Measurements from ENCODE around the gene EML4.
"Not testable (repeated sequence)": the region's sequence is repeated elsewhere in the genome, so short reads cannot be mapped to it uniquely, and the experiment has no call there.

Gene EML4

DNA sequence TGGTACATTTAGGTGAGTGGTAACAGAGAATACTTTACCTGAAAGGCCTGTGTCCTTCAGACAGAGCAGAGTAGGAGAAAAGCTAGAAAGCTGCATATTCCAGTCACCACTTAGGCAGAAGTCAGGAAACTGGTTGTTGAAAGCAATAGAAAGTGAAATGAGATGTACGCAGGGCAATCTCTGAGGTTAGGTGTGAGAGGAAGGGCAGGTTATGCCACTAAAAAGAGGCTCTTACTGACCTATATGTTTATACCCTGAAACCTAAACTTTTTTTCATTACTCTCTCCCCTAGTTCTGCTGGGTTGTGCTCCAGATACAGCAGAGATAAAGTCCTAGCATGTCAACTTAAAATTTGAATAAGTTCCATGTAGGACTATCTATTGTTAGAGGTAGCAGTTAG lies 98.4 kb downstream of the EML4 start:
- peaks cover 6% of the 10 kb centered on the region; the same call in 1 of the 2 replicates for H3K36me3 ChIP-seq (ENCODE audit: insufficient read depth, low read length)
- no peak overlapping the region for H2AFZ ChIP-seq (ENCODE audit: low read length)
- H3K4me3 ChIP-seq (ENCODE audit: low read length, poor library complexity, severe bottlenecking) = no peak overlapping the region
- no peaks in the 10 kb centered on the region for H3F3A ChIP-seq (ENCODE audit: low read depth)
- H3K27me3 ChIP-seq (ENCODE audit: insufficient read depth, low read length, poor library complexity, severe bottlenecking) = no peaks in the 10 kb centered on the region
- TF ChIP-seq, protein P1, sequence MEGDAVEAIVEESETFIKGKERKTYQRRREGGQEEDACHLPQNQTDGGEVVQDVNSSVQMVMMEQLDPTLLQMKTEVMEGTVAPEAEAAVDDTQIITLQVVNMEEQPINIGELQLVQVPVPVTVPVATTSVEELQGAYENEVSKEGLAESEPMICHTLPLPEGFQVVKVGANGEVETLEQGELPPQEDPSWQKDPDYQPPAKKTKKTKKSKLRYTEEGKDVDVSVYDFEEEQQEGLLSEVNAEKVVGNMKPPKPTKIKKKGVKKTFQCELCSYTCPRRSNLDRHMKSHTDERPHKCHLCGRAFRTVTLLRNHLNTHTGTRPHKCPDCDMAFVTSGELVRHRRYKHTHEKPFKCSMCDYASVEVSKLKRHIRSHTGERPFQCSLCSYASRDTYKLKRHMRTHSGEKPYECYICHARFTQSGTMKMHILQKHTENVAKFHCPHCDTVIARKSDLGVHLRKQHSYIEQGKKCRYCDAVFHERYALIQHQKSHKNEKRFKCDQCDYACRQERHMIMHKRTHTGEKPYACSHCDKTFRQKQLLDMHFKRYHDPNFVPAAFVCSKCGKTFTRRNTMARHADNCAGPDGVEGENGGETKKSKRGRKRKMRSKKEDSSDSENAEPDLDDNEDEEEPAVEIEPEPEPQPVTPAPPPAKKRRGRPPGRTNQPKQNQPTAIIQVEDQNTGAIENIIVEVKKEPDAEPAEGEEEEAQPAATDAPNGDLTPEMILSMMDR (conservative IDR thresholded peaks at IDR 0.05; ENCODE audit: low read length) = no peak
- no peak for TF ChIP-seq EZH2phosphoT487 (IDR thresholded peaks at IDR 0.05; ENCODE audit: borderline replicate concordance)
- no peaks in the 10 kb centered on the region for H3K79me2 ChIP-seq (ENCODE audit: insufficient read depth, low read length)
- H3K9me3 ChIP-seq (ENCODE audit: insufficient read depth, low read depth, low read length) = no peaks in the 10 kb centered on the region
- no peak overlapping the region for H3K4me2 ChIP-seq (ENCODE audit: low read depth, low read length, poor library complexity, severe bottlenecking)
- no peak overlapping the region for H3K9ac ChIP-seq (ENCODE audit: low read depth, low read length, poor library complexity, severe bottlenecking)
- peaks cover 7% of the 10 kb centered on the region for H3K4me1 ChIP-seq (ENCODE audit: insufficient read depth, low read length, poor library complexity, severe bottlenecking)
- H3K9me2 ChIP-seq (replicated peaks; ENCODE audit: low read depth, low read length) = no peaks in the 10 kb centered on the region
- no peaks in the 10 kb centered on the region for H4K20me1 ChIP-seq (ENCODE audit: insufficient read depth, low read length, poor library complexity, severe bottlenecking)

DNA sequence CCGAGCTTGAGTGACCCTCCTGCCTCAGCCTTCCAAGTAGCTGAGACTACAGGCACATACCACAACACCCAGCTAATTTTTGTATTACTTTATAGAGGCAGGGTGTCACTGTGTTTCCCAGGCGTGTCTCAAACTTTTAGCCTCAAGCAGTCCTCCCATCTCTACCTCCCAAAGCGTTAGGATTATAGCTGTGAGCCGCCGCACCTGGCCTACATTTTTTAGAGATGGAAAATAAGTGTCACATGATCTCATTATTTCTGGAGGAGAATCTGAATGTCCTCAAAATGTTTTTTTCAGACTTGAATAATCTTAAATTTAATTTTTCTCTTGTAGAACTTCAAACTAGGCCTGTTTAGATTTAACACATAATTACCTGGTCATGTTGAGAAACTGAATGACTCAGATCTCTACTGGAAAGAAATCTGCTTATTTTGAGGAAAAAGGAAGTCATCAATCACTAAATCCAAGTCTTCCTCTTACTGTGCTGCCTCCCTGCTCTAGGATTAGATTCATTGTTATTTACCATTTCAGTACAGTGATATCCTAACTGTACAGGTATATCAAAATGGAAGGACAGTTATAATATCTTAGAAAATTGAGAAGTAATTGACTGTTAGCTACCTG lies 99.5 kb downstream of the EML4 start:
- H3K9ac ChIP-seq (ENCODE audit: low read depth, low read length, poor library complexity, severe bottlenecking) = no peak overlapping the region
- no peak for TF ChIP-seq EZH2phosphoT487 (IDR thresholded peaks at IDR 0.05; ENCODE audit: borderline replicate concordance)

DNA sequence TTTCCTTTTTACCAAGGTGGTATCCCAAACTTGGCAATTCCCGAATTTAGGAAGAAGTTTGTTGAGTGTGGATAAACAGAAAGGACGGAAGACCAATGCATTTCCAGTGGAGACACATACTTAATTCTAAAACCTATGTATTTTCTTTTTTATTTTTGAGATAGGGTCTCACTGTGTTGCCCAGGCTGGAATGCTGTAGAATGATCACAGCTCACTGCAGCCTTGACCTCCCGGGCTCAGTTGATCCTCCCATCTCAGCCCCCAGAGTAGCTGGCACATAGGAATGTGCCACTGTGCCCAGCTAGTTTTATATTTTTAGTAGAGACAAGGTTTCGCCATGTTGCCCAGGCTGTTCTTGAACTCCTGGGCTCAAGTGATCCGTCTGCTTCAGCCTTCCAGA lies 101.6 kb downstream of the EML4 start:
- Histone ChIP-seq H3K9ac (ENCODE audit: low read depth, low read length, poor library complexity, severe bottlenecking) (no peak overlapping the region), H3K36me3 (ENCODE audit: insufficient read depth, low read length) (peaks cover under 1% of the 10 kb centered on the region; the same call in 1 of the 2 replicates), H3K4me3 (ENCODE audit: low read length, poor library complexity, severe bottlenecking) (no peak overlapping the region), H3K4me1 (ENCODE audit: insufficient read depth, low read length, poor library complexity, severe bottlenecking) (peaks cover 7% of the 10 kb centered on the region), H2AFZ (ENCODE audit: low read length) (no peak overlapping the region), H3K9me2 (replicated peaks; ENCODE audit: low read depth, low read length) (no peaks in the 10 kb centered on the region), H3K4me2 (ENCODE audit: low read depth, low read length, poor library complexity, severe bottlenecking) (no peak overlapping the region), H4K20me1 (ENCODE audit: insufficient read depth, low read length, poor library complexity, severe bottlenecking) (no peaks in the 10 kb centered on the region), H3K9me3 (ENCODE audit: insufficient read depth, low read depth, low read length) (no peaks in the 10 kb centered on the region), H3K79me2 (ENCODE audit: insufficient read depth, low read length) (no peaks in the 10 kb centered on the region), H3K27me3 (ENCODE audit: insufficient read depth, low read length, poor library complexity, severe bottlenecking) (no peaks in the 10 kb centered on the region), H3F3A (ENCODE audit: low read depth) (no peaks in the 10 kb centered on the region)
- TF ChIP-seq, protein P1 (conservative IDR thresholded peaks at IDR 0.05; ENCODE audit: low read length) = no peak
- TF ChIP-seq EZH2phosphoT487 (IDR thresholded peaks at IDR 0.05; ENCODE audit: borderline replicate concordance) = no peak

More for the DNA sequence above, 99.5 kb downstream of the EML4 start:
- H2AFZ ChIP-seq (ENCODE audit: low read length) = no peak overlapping the region
- H3K79me2 ChIP-seq (ENCODE audit: insufficient read depth, low read length) = no peaks in the 10 kb centered on the region
- H4K20me1 ChIP-seq (ENCODE audit: insufficient read depth, low read length, poor library complexity, severe bottlenecking) = no peaks in the 10 kb centered on the region
- no peak overlapping the region for H3K4me2 ChIP-seq (ENCODE audit: low read depth, low read length, poor library complexity, severe bottlenecking)
- H3K4me3 ChIP-seq (ENCODE audit: low read length, poor library complexity, severe bottlenecking) = no peak overlapping the region
- H3K9me3 ChIP-seq (ENCODE audit: insufficient read depth, low read depth, low read length) = no peaks in the 10 kb centered on the region
- peaks cover 6% of the 10 kb centered on the region; the same call in 1 of the 2 replicates for H3K36me3 ChIP-seq (ENCODE audit: insufficient read depth, low read length)
- H3F3A ChIP-seq (ENCODE audit: low read depth) = no peaks in the 10 kb centered on the region
- no peaks in the 10 kb centered on the region for H3K27me3 ChIP-seq (ENCODE audit: insufficient read depth, low read length, poor library complexity, severe bottlenecking)
- no peaks in the 10 kb centered on the region for H3K9me2 ChIP-seq (replicated peaks; ENCODE audit: low read depth, low read length)
- peaks cover 7% of the 10 kb centered on the region for H3K4me1 ChIP-seq (ENCODE audit: insufficient read depth, low read length, poor library complexity, severe bottlenecking)

DNA sequence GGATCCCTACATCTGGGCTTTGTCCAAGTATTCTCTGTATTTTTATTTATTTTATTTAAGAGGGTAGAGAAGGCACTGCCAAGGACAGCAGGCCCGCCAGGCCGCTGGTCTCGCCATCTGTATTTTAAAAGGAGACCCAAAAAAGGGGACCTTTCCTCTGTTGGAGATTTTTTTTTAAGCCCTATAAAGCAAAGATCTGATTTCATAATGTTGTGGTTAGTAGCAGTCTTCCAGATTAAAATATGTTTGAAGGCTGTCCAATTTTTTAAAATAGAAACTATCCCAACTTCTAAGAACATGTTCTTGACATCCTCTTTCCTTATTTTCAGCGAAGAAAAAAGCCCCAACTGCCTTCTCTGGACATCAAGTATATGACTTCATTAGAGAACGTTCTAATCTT lies 102.1 kb downstream of the EML4 start:
- not testable (repeated sequence) for H3K9ac ChIP-seq (ENCODE audit: low read depth, low read length, poor library complexity, severe bottlenecking)

More for the DNA sequence above, 102.1 kb downstream of the EML4 start:
- not testable (repeated sequence) for H3K79me2 ChIP-seq (ENCODE audit: insufficient read depth, low read length); H3K4me2 ChIP-seq (ENCODE audit: low read depth, low read length, poor library complexity, severe bottlenecking); H3K27me3 ChIP-seq (ENCODE audit: insufficient read depth, low read length, poor library complexity, severe bottlenecking); H3K9me2 ChIP-seq (replicated peaks; ENCODE audit: low read depth, low read length); H3K9me3 ChIP-seq (ENCODE audit: insufficient read depth, low read depth, low read length); H3F3A ChIP-seq (ENCODE audit: low read depth); H4K20me1 ChIP-seq (ENCODE audit: insufficient read depth, low read length, poor library complexity, severe bottlenecking); H2AFZ ChIP-seq (ENCODE audit: low read length); H3K36me3 ChIP-seq (ENCODE audit: insufficient read depth, low read length); H3K4me3 ChIP-seq (ENCODE audit: low read length, poor library complexity, severe bottlenecking); H3K4me1 ChIP-seq (ENCODE audit: insufficient read depth, low read length, poor library complexity, severe bottlenecking)
